Myocyte (in vitro differentiated cells): ENCODE data around the gene RAB36. TPM values are rescaled to one million over a fixed set of nuclear protein-coding genes. Genes with fewer than 3 reads are reported as not detected.
"Not testable (repeated sequence)": the region's sequence is repeated elsewhere in the genome, so short reads cannot be mapped to it uniquely, and the experiment has no call there.

Source experiments
- DNase-seq: peaks from one replicate; pipeline ENCODE4 v3.0.0-alpha.2; 2012; ENCODE audit warnings: low read depth
- total RNA-seq: library from RNA; depleted of rRNA; stranded (reverse); fragments of >200 nt; gene quantifications from 2 replicates; pipeline ENCODE4 v1.2.3, GENCODE V29; 2014

The RAB36 gene
- total RNA-seq, 1 donor from 2014 or later = 0.08 TPM

- no peak for DNase-seq
These were observed 24.8 kb upstream of the RAB36 start for GRCh38 chr22:23120415-23120899.

- DNase-seq = no peak
These were observed 24.3 kb upstream of the RAB36 start for GRCh38 chr22:23121000-23121421.

GRCh38 chr22:23121424-23121823 is 23.9 kb upstream of the RAB36 start:
- DNase-seq = no peak

GRCh38 chr22:23122216-23122957 is 22.9 kb upstream of the RAB36 start:
- no peak for DNase-seq

- DNase-seq = no peak
These were observed 22.1 kb upstream of the RAB36 start for GRCh38 chr22:23122992-23123803.

GRCh38 chr22:23123804-23124254 is 21.4 kb upstream of the RAB36 start:
- DNase-seq = no peak

- DNase-seq = no peak
These were observed 20.4 kb upstream of the RAB36 start for GRCh38 chr22:23124611-23125511.

- DNase-seq = no peak
These were observed 19.7 kb upstream of the RAB36 start for GRCh38 chr22:23125512-23126103.

GRCh38 chr22:23126165-23127054 is 18.9 kb upstream of the RAB36 start:
- DNase-seq = no peak

GRCh38 chr22:23127055-23127756 is 18.1 kb upstream of the RAB36 start:
- no peak for DNase-seq

GRCh38 chr22:23127788-23128187 is 17.5 kb upstream of the RAB36 start:
- DNase-seq = no peak

- DNase-seq = peak; percentile 91
These were observed 16.8 kb upstream of the RAB36 start for GRCh38 chr22:23128269-23129108.

- no peak for DNase-seq
These were observed 16.1 kb upstream of the RAB36 start for GRCh38 chr22:23129149-23129548.

GRCh38 chr22:23130697-23131096 is 14.6 kb upstream of the RAB36 start:
- DNase-seq = no peak

GRCh38 chr22:23131931-23132330 is 13.3 kb upstream of the RAB36 start:
- no peak for DNase-seq

GRCh38 chr22:23132376-23133091 is 12.7 kb upstream of the RAB36 start:
- DNase-seq = no peak

GRCh38 chr22:23133922-23134321 is 11.4 kb upstream of the RAB36 start:
- no peak for DNase-seq

- DNase-seq = not testable (repeated sequence)
These were observed 8.3 kb upstream of the RAB36 start for GRCh38 chr22:23136991-23137390.
